ENCODE data around the gene B4GALNT1.

DNA sequence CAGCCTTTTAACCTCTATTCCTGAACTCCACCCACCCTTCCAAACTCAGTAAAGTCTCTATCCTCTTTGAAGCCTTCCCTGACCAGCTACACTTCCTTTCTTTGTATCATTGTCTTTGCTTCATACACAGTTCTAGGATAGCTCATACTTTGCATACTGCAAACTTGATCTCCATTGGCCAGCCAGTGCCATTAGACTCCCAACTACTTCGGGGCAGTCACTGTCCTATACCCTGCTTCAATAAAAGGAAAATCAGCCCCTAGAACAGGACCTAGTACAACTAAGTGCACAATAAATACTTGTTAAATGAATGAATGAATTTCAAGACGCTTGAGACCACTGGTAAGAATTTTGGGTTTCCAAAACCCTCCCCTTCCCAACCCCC is 42.5 kb downstream of the B4GALNT1 start:
- TF ChIP-seq POLR2A (IDR thresholded peaks at IDR 0.05) (no peak), POLR2AphosphoS5 (IDR thresholded peaks at IDR 0.05) (no peak)
- TF ChIP-seq, protein P1, sequence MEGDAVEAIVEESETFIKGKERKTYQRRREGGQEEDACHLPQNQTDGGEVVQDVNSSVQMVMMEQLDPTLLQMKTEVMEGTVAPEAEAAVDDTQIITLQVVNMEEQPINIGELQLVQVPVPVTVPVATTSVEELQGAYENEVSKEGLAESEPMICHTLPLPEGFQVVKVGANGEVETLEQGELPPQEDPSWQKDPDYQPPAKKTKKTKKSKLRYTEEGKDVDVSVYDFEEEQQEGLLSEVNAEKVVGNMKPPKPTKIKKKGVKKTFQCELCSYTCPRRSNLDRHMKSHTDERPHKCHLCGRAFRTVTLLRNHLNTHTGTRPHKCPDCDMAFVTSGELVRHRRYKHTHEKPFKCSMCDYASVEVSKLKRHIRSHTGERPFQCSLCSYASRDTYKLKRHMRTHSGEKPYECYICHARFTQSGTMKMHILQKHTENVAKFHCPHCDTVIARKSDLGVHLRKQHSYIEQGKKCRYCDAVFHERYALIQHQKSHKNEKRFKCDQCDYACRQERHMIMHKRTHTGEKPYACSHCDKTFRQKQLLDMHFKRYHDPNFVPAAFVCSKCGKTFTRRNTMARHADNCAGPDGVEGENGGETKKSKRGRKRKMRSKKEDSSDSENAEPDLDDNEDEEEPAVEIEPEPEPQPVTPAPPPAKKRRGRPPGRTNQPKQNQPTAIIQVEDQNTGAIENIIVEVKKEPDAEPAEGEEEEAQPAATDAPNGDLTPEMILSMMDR (IDR thresholded peaks at IDR 0.05): no peak
